GM12873 (cell line): ENCODE results near the gene CDK3.

Experiments
- CTCF ChIP-seq: IDR thresholded peaks from 2 replicates; pipeline ENCODE4 v1.5.1; 2012; ENCODE audit warnings: low read depth, mild to moderate bottlenecking, moderate library complexity, low read length, control low read depth; ENCODE audit not compliant: insufficient read depth; ENCODE audit errors: missing control alignments

CDK3 gene

GRCh38 chr17:75970626-75971025, 30.0 kb upstream of the CDK3 start:
- no peak for TF ChIP-seq CTCF

GRCh38 chr17:75975757-75976174, 24.9 kb upstream of the CDK3 start:
- no peak for TF ChIP-seq CTCF

- TF ChIP-seq CTCF, result no peak
These were observed 24.3 kb upstream of the CDK3 start for GRCh38 chr17:75976175-75976848.

- TF ChIP-seq CTCF, result peak; percentile 26
These were observed 21.5 kb upstream of the CDK3 start, which contains the start of the genes ACOX1 and TEN1 for GRCh38 chr17:75978938-75979704. ACOX1 (minus strand) TSS chr17:75979166; CDS start chr17:75979073, 93 bp downstream. TEN1 (plus strand) TSS chr17:75979240; CDS start chr17:75986193, 6,953 bp downstream.

GRCh38 chr17:75979705-75980187, 20.9 kb upstream of the CDK3 start:
- TF ChIP-seq CTCF, result no peak

GRCh38 chr17:75980188-75981018, 20.3 kb upstream of the CDK3 start:
- TF ChIP-seq CTCF, result no peak
